ENCODE results near the gene RIMBP2.

The RIMBP2 gene

GRCh38 chr12:130391186-130391585 is 324.9 kb downstream of the RIMBP2 start:
- CTCF ChIA-PET = no interaction called here
- no peak overlapping the region for H3K4me3 ChIP-seq (ENCODE audit: low read depth, low read length)
- H3K9me3 ChIP-seq (ENCODE audit: control insufficient read depth, insufficient read depth, low read depth, low read length) = no peaks in the 10 kb centered on the region
- no peak overlapping the region for H3K27ac ChIP-seq (ENCODE audit: extremely low read depth, low read depth, low read length)
- POLR2A ChIA-PET = no interaction called here
- TF ChIP-seq ZNF585B (tag by site-specific recombination; IDR thresholded peaks at IDR 0.05) (no peak), ZNF596 (tag by site-specific recombination; IDR thresholded peaks at IDR 0.05) (no peak), ZSCAN30 (tag by site-specific recombination; IDR thresholded peaks at IDR 0.05) (no peak), PRDM1 (tag by site-specific recombination; IDR thresholded peaks at IDR 0.05) (no peak), ZNF221 (tag by site-specific recombination; IDR thresholded peaks at IDR 0.05; ENCODE audit: borderline replicate concordance) (no peak), ZNF768 (tag by site-specific recombination; IDR thresholded peaks at IDR 0.05) (no peak), ZSCAN23 (tag by site-specific recombination; IDR thresholded peaks at IDR 0.05) (no peak), ZNF302 (tag by site-specific recombination; IDR thresholded peaks at IDR 0.05; ENCODE audit: low read depth) (no peak), ZNF280C (tag by site-specific recombination; IDR thresholded peaks at IDR 0.05) (no peak), ZBTB6 (tag by site-specific recombination; IDR thresholded peaks at IDR 0.05) (no peak)
- H3K36me3 ChIP-seq (ENCODE audit: control insufficient read depth in 2 of 2, insufficient read depth in 1 of 2, low read length in 2 of 2) = no peaks in the 10 kb centered on the region
- H3K4me1 ChIP-seq (ENCODE audit: control insufficient read depth, insufficient read depth, low read length) = no peaks in the 10 kb centered on the region

- no peaks in the 10 kb centered on the region for H3K9me3 ChIP-seq (ENCODE audit: control insufficient read depth, insufficient read depth, low read depth, low read length)
- ChIA-PET POLR2A (no interaction called here), CTCF (no interaction called here)
- no peak overlapping the region for H3K4me3 ChIP-seq (ENCODE audit: low read depth, low read length)
- TF ChIP-seq ZNF138 (tag by site-specific recombination; IDR thresholded peaks at IDR 0.05; ENCODE audit: borderline replicate concordance) (no peak), SALL2 (tag by site-specific recombination; IDR thresholded peaks at IDR 0.05; ENCODE audit: borderline replicate concordance) (no peak), ZNF248 (tag by site-specific recombination; IDR thresholded peaks at IDR 0.05) (no peak), BCL6B (tag by site-specific recombination; IDR thresholded peaks at IDR 0.05) (no peak)
- H3K4me1 ChIP-seq (ENCODE audit: control insufficient read depth, insufficient read depth, low read length) = no peaks in the 10 kb centered on the region
- no peak overlapping the region for H3K27ac ChIP-seq (ENCODE audit: extremely low read depth, low read depth, low read length)
- H3K36me3 ChIP-seq (ENCODE audit: control insufficient read depth in 2 of 2, insufficient read depth in 1 of 2, low read length in 2 of 2) = no peaks in the 10 kb centered on the region
These were observed 330.9 kb downstream of the RIMBP2 start for GRCh38 chr12:130385193-130385592.

GRCh38 chr12:130384234-130384633 is 331.9 kb downstream of the RIMBP2 start:
- CTCF ChIA-PET = no interaction called here
- no peaks in the 10 kb centered on the region for H3K4me1 ChIP-seq (ENCODE audit: control insufficient read depth, insufficient read depth, low read length)
- POLR2A ChIA-PET = no interaction called here
- no peaks in the 10 kb centered on the region for H3K9me3 ChIP-seq (ENCODE audit: control insufficient read depth, insufficient read depth, low read depth, low read length)
- no peak overlapping the region for H3K4me3 ChIP-seq (ENCODE audit: low read depth, low read length)
- TF ChIP-seq ZBTB11 (tag by site-specific recombination; conservative IDR thresholded peaks at IDR 0.05; ENCODE audit: low read depth) = no peak
- TF ChIP-seq ZNF394 (tag by site-specific recombination; IDR thresholded peaks at IDR 0.05; ENCODE audit: borderline replicate concordance) = no peak
- no peak for TF ChIP-seq ZNF660 (tag by site-specific recombination; IDR thresholded peaks at IDR 0.05)
- TF ChIP-seq ZEB2 (tag by site-specific recombination; IDR thresholded peaks at IDR 0.05) = no peak
- H3K27ac ChIP-seq (ENCODE audit: extremely low read depth, low read depth, low read length) = no peak overlapping the region
- H3K36me3 ChIP-seq (ENCODE audit: control insufficient read depth in 2 of 2, insufficient read depth in 1 of 2, low read length in 2 of 2) = no peaks in the 10 kb centered on the region

Measured in HEK293 (cell line).